UCSD-AML1 (cell line): ENCODE measurements around the gene PCDHA11.
"Not testable (repeated sequence)": the region's sequence is repeated elsewhere in the genome, so short reads cannot be mapped to it uniquely, and the experiment has no call there.

Experiments
- DNase-seq: peaks from one replicate; lab custom pipeline; 2025; ENCODE audit not compliant: unreplicated experiment; lab: John Stamatoyannopoulos, UW

PCDHA11 gene

DNA sequence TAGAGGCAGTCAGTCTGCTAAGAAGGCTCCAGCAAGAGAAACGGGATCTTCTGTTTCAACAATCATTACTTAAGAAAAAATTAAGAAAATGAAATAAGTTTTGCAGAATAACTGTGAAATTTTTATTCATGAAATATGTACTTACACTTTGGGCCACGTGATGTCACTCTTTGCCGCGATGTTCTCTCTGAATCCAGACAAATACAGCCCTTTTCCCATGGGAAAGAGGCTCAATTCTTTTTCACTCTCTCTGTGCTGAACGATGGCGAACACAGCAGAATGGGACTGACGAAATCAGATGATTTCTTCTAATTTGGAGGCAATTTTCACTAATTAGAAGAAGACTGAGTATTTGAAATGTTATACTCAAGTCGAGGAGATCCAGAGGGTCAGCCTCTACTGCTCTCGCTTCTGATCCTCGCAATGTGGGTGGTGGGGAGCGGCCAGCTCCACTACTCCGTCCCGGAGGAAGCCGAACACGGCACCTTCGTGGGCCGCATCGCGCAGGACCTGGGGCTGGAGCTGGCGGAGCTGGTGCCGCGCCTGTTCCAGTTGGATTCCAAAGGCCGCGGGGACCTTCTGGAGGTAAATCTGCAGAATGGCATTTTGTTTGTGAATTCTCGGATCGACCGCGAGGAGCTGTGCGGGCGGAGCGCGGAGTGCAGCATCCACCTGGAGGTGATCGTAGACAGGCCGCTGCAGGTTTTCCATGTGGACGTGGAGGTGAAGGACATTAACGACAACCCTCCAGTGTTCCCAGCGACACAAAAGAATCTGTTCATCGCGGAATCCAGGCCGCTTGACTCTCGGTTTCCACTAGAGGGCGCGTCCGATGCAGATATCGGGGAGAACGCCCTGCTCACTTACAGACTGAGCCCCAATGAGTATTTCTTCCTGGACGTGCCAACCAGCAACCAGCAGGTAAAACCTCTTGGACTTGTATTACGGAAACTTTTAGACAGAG, 20.3 kb upstream of the PCDHA11 start, which contains the start of gene PCDHA9:
Gene PCDHA9, plus strand, starts transcription at position 244 of the 964 bp plus-strand sequence. Its CDS starts 114 bp downstream, at position 358.
- not testable (repeated sequence) for DNase-seq

DNA sequence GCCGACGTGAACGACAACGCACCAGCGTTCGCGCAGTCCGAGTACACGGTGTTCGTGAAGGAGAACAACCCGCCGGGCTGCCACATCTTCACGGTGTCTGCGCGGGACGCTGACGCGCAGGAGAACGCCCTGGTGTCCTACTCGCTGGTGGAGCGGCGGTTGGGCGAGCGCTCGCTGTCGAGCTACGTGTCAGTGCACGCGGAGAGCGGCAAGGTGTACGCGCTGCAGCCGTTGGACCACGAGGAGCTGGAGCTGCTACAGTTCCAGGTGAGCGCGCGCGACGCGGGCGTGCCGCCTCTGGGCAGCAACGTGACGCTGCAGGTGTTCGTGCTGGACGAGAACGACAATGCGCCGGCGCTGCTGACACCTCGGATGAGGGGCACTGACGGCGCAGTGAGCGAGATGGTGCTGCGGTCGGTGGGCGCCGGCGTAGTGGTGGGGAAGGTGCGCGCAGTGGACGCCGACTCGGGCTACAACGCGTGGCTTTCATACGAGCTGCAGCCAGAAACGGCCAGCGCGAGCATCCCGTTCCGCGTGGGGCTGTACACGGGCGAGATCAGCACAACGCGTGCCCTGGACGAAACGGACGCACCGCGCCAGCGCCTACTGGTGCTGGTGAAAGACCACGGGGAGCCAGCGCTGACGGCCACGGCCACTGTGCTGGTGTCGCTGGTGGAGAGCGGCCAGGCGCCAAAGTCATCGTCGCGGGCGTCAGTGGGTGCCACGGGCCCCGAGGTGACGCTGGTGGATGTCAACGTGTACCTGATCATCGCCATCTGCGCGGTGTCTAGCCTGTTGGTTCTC, 18.7 kb upstream of the PCDHA11 start:
- DNase-seq, result not testable (repeated sequence)

DNA sequence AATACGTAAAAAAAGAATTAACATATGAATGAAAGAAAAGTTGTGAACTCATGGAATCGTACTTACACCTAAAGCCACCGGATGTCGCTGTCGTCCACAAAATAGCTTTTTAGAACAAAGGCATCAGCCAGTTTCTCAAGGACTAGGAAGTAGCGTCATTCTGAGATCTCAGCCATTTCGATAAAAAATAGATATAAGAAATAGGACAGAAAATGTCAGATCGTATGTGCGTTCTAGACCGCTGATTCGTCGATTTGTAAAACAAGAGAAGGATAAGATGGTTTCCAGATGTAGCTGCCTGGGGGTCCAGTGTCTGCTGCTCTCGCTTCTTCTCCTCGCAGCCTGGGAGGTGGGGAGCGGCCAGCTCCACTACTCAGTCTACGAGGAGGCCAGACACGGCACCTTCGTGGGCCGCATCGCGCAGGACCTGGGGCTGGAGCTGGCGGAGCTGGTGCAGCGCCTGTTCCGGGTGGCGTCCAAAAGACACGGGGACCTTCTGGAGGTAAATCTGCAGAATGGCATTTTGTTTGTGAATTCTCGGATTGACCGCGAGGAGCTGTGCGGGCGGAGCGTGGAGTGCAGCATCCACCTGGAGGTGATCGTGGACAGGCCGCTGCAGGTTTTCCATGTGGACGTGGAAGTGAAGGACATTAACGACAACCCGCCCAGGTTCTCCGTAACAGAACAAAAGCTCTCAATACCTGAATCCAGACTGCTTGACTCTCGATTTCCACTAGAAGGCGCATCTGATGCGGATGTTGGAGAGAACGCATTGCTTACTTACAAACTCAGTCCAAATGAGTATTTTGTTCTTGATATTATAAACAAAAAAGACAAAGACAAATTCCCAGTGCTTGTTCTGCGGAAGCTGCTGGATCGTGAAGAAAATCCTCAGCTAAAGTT, 12.7 kb upstream of the PCDHA11 start, which contains the start of gene PCDHA10:
Gene PCDHA10, plus strand, starts transcription at position 126 of the 903 bp plus-strand sequence. Its CDS starts 152 bp downstream, at position 278.
- no peak for DNase-seq

GRCh38 chr5:140857177-140857986, 11.4 kb upstream of the PCDHA11 start:
- no peak for DNase-seq

- no peak for DNase-seq
Measured at GRCh38 chr5:140857987-140858240, 10.8 kb upstream of the PCDHA11 start.

DNA sequence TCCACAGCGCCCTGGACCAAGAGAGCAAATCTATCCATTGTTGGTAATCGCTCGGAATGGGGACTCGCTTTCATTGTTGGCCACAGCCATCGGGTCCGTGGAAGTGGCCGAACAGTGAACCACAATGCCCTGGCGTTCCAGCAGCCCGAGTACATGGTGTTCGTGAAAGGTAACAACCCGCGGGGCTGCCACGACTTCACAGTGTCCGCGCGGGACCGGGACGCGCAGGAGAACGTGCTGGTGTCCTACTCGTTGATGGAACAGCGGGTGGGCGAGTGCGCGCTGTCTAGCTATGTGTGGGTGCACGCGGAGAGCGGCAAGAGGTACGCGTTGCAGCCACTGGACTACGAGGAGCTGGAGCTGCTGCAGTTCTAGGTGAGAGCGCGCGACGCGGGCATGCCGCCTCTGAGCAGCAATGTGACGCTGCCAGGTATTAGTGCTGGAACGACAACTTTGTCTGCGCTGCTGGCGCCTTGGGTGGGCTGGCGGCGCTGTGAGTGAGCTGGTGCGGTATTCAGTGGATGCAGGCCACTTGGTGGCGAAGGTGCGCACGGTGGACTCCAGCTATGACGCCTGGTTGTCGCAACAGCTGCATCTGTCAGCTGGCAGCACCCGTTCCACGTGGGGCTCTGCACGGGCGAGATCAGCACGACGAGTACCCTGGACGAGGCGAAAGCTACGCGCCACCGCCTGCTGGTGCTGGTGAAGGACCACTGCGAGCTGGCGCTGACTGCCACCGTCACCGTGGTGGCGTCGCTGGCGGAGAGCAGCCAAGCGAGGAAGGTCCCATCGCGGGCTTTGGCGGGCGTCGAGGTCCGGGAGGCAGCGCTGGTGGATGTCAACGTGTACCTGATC, 6.1 kb upstream of the PCDHA11 start:
- no peak for DNase-seq

DNA sequence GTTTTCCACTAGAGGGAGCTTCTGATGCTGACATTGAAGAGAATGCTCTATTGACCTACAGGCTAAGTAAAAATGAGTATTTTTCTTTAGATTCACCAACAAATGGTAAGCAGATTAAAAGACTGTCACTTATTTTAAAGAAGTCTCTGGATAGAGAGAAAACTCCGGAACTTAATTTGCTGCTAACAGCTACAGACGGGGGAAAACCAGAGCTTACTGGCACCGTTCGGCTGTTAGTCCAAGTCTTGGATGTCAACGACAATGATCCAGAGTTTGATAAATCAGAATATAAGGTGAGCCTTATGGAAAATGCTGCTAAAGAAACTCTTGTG, 764 bp downstream of the PCDHA11 start:
- DNase-seq, result no peak

- no peak for DNase-seq
Measured at GRCh38 chr5:140870221-140871201, 1.8 kb downstream of the PCDHA11 start.

DNA sequence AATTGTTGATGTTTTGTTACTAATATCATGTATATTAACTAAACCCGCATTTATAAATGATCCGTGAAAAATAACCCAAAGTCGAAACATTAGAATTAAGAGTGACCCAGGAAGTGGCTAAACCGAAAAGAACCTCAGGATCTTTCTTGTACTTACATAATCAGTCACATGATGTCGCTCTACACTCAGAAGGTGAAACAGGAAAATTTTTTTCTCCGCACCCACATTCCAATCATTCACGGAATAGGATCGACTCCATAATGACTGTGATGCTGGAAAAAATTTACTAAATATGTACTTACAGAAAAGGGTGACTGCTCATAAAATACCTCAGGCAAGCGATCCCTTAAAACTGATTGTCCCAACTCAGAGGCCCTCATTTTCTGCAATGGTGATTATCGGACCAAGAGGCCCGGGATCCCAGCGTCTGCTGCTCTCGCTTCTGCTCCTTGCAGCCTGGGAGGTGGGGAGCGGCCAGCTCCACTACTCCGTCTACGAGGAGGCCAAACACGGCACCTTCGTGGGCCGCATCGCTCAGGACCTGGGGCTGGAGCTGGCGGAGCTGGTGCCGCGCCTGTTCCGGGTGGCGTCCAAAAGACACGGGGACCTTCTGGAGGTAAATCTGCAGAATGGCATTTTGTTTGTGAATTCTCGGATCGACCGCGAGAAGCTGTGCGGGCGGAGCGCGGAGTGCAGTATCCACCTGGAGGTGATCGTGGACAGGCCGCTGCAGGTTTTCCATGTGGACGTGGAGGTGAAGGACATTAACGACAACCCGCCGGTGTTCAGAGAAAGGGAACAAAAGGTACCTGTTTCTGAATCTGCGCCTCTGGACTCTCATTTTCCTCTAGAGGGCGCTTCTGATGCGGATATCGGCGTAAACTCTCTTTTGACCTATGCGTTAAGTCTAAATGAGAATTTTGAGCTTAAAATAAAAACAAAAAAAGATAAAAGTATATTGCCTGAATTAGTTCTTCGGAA, 6.6 kb downstream of the PCDHA11 start, which contains the start of gene PCDHA12:
Gene PCDHA12, plus strand, starts transcription at position 224 of the 981 bp plus-strand sequence. Its CDS starts 165 bp downstream, at position 389.
- no peak for DNase-seq

GRCh38 chr5:140876541-140877261, 7.9 kb downstream of the PCDHA11 start:
- DNase-seq, result not testable (repeated sequence)

- no peak for DNase-seq
Measured at GRCh38 chr5:140877262-140877581, 8.5 kb downstream of the PCDHA11 start.

DNA sequence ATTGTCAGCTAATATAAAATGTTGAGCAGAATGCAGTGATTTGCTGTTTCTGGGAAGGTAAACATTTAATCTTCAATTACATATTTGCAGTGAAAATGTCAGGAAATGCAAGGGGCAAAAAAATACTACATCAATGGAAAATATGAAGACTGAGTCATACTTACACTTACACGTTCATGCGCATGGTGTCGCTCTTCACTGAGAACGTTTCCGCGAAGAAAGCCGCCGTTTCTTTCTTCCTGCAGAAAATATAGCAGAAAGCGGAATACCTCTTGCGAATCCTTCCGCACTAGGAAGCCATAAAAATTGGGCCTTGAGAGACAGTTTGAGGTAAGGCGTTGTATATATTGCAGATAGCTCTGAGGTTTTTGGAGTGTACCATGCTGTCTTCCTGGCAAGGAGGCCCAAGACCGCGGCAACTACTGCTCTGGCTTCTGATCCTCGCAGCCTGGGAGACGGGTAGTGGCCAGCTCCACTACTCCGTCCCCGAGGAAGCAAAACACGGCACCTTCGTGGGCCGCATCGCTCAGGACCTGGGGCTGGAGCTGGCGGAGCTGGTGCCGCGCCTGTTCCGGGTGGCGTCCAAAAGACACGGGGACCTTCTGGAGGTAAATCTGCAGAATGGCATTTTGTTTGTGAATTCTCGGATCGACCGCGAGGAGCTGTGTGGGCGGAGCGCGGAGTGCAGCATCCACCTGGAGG, 13.3 kb downstream of the PCDHA11 start, which contains the start of gene PCDHA13:
Gene PCDHA13, plus strand, starts transcription at position 236 of the 702 bp plus-strand sequence. Its CDS starts 145 bp downstream, at position 381.
- DNase-seq, result no peak

- no peak for DNase-seq
Measured at GRCh38 chr5:140882591-140882899, 13.8 kb downstream of the PCDHA11 start.

- no peak for DNase-seq
Measured at GRCh38 chr5:140883373-140883772, 14.6 kb downstream of the PCDHA11 start.

DNA sequence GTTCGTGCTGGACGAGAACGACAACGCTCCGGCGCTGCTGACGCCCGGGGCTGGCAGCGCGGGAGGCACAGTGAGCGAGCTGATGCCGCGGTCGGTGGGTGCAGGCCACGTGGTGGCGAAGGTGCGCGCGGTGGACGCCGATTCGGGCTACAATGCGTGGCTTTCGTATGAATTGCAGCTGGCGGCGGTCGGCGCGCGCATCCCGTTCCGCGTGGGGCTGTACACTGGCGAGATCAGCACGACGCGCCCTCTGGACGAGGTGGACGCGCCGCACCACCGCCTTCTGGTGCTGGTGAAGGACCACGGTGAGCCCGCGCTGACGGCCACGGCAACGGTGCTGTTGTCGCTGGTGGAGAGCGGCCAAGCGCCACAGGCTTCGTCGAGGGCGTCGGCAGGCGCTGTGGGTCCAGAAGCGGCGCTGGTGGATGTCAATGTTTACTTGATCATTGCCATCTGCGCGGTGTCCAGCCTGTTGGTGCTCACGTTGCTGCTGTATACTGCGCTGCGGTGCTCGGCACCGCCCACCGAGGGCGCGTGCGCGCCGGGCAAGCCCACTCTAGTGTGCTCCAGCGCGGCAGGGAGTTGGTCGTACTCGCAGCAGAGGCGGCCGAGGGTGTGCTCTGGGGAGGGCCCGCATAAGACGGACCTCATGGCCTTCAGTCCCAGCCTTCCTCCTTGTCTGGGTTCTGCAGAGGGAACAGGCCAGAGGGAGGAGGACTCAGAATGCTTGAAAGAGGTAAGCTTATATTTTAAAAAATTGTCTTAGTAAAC, 15.4 kb downstream of the PCDHA11 start:
- no peak for DNase-seq
